ENCODE results near the gene MAP3K7. TPM values are rescaled to one million over a fixed set of nuclear protein-coding genes. Genes with fewer than 3 reads are reported as not detected.

Gene MAP3K7
- total RNA-seq, 4 donors from 2014 or later = 21.7 to 27.9 (median 25.3) TPM

DNA sequence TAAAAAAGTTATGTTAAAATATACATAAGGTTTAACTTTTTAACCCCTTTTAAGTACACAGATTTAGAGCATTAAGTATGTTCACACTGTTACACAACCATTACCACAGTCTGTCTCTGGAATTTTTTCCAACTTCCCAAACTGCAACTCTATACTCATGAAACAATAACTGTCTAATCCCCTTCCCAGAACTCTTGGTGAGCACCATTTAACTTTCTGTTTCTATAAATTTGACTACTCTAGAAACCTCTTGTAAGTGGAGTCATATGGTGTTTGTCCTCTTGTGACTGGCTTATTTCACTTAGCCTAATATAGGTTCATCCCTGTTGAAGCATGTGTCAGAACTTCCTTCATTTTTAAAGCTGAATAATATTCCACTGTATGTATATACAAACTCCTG is 98.1 kb downstream of the MAP3K7 start:
- ATAC-seq (ENCODE audit: low FRiP score) (no peak), DNase-seq (ENCODE audit: low spot score) (no peak)
- TF ChIP-seq CTCF (IDR thresholded peaks at IDR 0.05) = no peak

DNA sequence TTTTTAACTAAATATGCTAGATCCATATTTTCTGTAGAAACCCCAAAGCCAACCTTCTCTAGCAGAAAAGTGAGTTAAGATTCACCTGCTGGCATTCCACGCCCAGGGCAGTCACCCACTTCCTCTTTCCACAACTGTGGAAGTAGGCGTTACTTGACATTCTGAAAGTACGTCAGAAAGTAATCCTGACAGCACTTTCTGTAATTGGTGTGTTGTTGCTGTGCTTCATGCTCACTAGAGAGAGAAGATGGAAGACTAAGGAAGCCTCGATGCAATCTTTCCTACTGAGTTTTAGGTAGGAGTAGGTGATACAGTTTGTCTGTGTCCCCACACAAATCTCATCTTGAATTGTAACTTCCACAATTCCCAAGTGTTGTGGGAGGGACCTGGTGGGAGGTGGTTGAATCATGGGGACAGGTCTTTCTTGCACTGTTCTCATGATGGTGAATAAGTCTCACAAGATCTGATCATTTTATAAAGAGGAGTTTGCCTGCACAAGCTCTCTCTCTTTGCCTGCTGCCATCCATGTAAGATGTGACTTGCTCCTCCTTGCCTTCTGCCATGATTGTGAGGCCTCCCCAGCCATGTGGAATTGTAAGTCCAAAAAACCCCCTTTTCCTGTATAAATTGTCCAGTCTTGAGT is 101.1 kb downstream of the MAP3K7 start:
- DNase-seq (ENCODE audit: low spot score) (no peak), ATAC-seq (ENCODE audit: low FRiP score) (no peak)
- no peak for TF ChIP-seq CTCF (IDR thresholded peaks at IDR 0.05)

DNA sequence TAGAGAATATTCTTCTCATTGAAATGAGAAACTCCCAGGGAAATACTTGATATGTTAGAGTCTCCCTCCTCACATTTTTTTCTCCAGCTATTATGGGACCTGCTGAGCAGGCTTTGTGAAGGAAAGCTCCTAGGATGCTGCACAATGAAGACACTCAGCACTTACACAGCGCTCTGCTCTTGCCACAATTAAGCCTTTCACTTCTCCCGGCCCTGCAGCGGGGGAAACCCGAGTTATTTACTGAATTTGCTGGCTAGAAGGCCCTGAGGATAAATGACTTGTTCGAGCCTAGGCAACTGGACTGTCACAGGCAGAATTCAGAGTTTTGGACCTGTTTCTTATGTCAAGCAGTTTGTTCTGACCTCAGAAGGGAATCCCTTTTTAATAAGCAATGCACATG is 102.0 kb downstream of the MAP3K7 start:
- ATAC-seq (ENCODE audit: low FRiP score) (no peak), DNase-seq (ENCODE audit: low spot score) (no peak)

GRCh38 chr6:90484385-90484784 is 102.5 kb downstream of the MAP3K7 start:
- no peak for DNase-seq (ENCODE audit: low spot score)
- no peak for TF ChIP-seq CTCF (IDR thresholded peaks at IDR 0.05)
- ATAC-seq (ENCODE audit: low FRiP score) = no peak

More for the DNA sequence above, 102.0 kb downstream of the MAP3K7 start:
- TF ChIP-seq CTCF (IDR thresholded peaks at IDR 0.05) = no peak

DNA sequence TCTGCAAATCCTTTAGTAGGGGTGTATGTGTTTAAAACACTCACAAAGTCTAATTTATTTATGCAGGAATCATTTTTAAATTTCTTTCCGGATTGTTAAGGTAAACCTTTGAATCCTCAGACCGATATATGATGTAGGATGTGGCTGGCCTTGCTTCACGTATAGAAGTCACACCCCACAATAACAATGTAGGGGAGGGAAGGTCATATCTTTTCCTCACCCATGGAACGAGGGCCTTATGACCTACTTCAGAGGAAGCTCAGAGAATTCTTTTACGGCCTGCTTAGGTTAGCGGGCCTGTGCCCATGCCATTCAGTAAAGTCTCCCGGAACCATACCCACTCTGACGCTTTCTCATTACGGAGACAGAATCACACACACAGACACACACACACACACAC is 102.9 kb downstream of the MAP3K7 start:
- no peak for ATAC-seq (ENCODE audit: low FRiP score)
- no peak for DNase-seq (ENCODE audit: low spot score)
- TF ChIP-seq CTCF (IDR thresholded peaks at IDR 0.05) = no peak

DNA sequence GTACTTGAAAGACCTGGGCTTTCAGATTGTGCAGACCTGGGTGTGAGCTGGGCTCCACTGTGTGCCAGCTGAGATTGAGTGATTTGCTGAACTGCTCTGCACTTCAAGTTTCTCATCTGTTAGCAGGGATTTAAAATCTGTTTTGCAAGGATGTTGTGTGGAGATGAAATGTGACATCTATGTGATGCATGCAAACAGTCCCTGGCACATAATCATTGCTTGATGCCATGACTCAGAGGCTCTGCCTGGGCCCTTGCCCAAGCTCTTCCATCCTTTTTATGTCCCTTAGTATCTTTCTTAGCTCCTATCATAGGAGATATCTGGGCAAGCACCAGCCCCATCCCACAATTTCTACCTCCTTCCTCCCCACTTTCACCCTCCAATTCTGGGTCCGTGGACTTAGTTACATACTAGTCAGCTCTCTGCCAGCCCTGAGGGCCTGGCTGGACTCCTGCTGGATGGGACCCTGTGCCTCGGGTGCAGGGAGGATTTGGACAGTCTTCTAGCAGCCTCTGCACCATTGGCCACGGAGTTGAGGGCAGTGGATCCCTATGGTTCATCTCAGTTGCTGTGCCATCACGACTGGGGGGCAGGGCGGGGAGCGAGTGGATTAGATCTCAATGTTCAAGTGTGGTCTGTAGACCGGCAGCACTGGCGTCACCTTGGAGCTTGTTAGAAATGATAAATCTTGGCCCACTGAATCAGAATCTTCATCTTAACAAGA is 103.6 kb downstream of the MAP3K7 start:
- no peak for ATAC-seq (ENCODE audit: low FRiP score)

More for the DNA sequence above, 103.6 kb downstream of the MAP3K7 start:
- no peak for TF ChIP-seq CTCF (IDR thresholded peaks at IDR 0.05)
- no peak for DNase-seq (ENCODE audit: low spot score)
